Measurements from ENCODE around the gene IGF2R.
"Not testable (repeated sequence)": the region's sequence is repeated elsewhere in the genome, so short reads cannot be mapped to it uniquely, and the experiment has no call there.

The IGF2R gene

DNA sequence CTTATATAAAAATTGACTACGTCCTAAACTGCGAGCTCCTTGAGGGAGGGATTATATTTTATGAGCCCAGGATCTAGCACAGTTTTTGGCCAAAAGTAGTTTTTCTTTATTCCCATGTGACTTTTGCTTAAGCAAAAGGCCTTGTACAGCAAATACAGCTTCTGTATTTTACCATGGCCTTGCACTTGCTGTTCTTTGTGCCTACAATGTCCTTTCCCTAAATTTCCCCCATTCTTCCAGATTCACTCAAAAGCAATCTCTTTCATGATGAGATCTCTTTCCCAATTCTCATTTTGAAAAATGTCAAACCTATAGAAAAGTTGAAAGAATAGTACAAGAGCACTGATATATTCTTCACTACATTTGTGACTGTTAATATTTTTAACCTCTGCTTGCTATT lies 4.8 kb upstream of the IGF2R start:
- Mint-ChIP-seq H3K36me3 (no peaks in the 10 kb centered on the region), H3K4me1 (peaks cover 5% of the 10 kb centered on the region), H3K27me3 (no peaks in the 10 kb centered on the region), H3K9me3 (no peaks in the 10 kb centered on the region), H3K4me3 (no peak overlapping the region), H3K27ac (no peak overlapping the region)

DNA sequence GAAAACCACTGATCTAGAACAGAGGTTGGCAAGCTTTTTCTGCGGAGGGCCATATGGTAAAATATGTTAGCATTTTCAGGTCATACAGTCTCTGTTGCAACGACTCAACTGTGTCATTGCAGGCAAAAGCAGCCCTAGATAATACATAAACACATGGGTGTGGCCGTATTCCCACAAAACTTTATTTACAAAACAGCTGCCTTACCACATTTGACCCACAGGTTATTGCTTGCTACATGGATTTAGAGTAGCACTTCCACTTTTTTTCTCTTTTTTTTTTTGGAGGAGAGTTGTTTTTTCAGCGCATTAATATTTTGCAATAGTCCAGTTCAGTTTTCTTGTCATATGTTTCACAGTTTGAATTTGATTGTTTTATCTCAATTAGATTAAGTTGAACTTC lies 2.5 kb upstream of the IGF2R start:
- Mint-ChIP-seq H3K36me3 (no peaks in the 10 kb centered on the region), H3K9me3 (no peaks in the 10 kb centered on the region), H3K4me1 (peaks cover 20% of the 10 kb centered on the region), H3K27me3 (no peaks in the 10 kb centered on the region), H3K27ac (no peak overlapping the region), H3K4me3 (no peak overlapping the region)

DNA sequence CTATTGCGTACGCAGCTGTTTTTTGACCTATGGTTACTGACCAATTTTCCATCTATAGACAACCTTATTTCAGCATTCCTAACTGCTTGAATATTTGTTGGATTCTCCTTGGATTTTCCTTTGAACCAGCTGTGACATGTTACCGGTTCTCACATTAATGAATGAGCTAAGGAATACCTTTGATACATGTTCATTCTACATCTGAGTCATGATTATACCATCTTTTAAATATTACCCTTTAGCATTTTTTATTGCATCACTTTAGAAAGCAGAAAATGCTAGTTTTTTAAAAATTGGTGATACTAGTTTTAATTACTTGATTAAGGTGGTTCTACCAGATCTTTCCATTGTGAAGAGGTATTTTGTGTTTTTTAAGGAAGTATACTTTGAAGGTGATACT lies 1.9 kb upstream of the IGF2R start:
- Mint-ChIP-seq H3K4me3 (no peak overlapping the region), H3K27ac (no peak overlapping the region), H3K36me3 (no peaks in the 10 kb centered on the region), H3K4me1 (peaks cover 27% of the 10 kb centered on the region), H3K27me3 (no peaks in the 10 kb centered on the region), H3K9me3 (no peaks in the 10 kb centered on the region)

DNA sequence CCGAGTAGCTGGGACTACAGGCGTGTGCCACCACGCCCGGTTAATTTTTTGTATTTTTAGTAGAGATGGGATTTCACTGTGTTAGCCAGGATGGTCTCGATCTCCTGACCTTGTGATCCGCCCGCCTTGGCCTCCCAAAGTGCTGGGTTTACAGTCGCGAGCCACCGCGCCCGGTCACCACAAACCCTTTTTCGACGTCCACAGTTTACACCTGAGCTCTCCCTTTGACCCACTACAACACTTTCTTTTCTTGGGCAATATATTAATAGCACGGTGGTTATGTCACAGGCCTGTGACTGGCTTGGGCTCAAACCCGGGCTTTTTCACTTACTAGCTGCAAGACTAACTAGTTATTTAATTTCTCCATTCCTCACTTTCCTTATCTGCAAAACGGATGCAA lies 1.3 kb upstream of the IGF2R start:
- H3K9me3 Mint-ChIP-seq, H3K27ac Mint-ChIP-seq, H3K27me3 Mint-ChIP-seq, H3K4me3 Mint-ChIP-seq, H3K36me3 Mint-ChIP-seq: not testable (repeated sequence)
- peaks cover 33% of the 10 kb centered on the region for H3K4me1 Mint-ChIP-seq

DNA sequence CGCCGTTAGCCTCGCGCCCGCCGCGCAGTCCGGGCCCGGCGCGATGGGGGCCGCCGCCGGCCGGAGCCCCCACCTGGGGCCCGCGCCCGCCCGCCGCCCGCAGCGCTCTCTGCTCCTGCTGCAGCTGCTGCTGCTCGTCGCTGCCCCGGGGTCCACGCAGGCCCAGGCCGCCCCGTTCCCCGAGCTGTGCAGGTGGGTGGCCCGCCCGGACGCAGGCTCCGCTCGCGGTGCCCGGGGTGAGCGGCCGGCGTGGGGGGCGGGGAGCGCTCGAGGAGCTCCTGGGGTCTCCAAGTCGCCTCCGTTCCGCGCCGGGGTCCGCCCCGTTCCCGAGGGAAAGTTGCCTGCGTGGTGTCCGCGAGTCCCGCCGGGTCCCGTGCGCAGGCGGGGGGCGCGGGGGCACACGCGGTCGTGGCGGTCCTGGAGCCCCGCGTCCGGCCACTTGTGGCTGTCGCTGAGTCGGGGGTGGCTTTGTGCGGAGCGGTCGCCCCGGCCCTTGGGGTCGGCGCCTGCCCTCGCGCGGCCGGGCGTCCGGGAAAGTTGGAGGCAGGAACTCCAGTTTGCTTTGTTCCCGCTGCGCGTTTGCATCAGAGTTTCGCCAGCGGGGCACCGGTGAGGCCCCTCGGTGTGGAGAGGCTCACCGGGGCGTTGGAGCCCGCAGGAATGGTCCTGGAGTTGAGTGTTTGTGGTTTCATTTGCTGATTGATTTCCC lies 476 bp downstream of the IGF2R start:
- Mint-ChIP-seq H3K36me3 (no peaks in the 10 kb centered on the region), H3K9me3 (no peaks in the 10 kb centered on the region)

DNA sequence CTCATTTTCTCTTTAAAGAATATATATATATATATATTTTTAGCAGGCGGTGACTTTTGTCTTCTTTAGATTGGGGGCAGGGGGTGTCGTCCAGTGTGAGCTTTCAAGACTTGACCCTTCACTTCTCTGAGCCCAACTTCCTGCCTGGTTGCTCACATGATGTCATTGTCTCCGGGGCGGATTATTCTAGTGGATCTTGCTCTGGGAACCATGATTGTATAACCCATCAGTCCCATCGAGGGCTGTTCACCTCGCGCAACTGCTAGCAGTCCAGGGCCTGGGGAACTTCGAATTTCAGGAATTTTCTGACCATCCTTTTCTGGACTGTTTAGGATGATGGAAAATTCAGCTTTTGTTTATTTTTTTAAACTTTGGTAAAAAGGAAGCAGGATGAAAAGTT lies 1.0 kb downstream of the IGF2R start:
- Mint-ChIP-seq H3K27ac (peak overlapping the region; percentile 87), H3K36me3 (no peaks in the 10 kb centered on the region), H3K4me3 (peak overlapping the region; percentile 97), H3K27me3 (no peaks in the 10 kb centered on the region), H3K4me1 (peaks cover 56% of the 10 kb centered on the region), H3K9me3 (no peaks in the 10 kb centered on the region)

More for the DNA sequence above, 476 bp downstream of the IGF2R start:
- Mint-ChIP-seq H3K27ac (no peak overlapping the region), H3K27me3 (no peaks in the 10 kb centered on the region), H3K4me3 (peak overlapping the region; percentile 97), H3K4me1 (peaks cover 50% of the 10 kb centered on the region)

DNA sequence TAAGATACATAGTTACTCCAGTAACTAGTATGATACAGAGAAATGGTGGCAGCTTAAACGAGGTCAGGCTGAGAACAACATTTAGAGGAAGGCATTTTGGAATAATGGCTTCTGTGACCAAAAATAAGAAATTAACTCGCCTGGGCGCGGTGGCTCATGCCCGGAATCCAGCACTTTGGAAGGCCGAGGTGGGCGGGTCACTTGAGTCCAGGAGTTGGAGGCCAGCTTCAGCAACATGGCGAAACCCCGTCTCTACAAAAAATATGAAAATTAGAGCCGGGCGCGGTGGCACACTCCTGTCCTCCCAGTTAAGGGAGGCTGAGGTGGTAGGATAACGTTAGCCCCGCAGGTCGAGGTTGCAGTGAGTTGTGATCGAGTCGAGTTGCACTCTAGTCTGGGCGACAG lies 1.8 kb downstream of the IGF2R start:
- Mint-ChIP-seq H3K36me3 (no peaks in the 10 kb centered on the region), H3K27ac (no peak overlapping the region), H3K4me3 (peak overlapping the region; percentile 97), H3K27me3 (no peaks in the 10 kb centered on the region), H3K9me3 (no peaks in the 10 kb centered on the region), H3K4me1 (peaks cover 62% of the 10 kb centered on the region)

DNA sequence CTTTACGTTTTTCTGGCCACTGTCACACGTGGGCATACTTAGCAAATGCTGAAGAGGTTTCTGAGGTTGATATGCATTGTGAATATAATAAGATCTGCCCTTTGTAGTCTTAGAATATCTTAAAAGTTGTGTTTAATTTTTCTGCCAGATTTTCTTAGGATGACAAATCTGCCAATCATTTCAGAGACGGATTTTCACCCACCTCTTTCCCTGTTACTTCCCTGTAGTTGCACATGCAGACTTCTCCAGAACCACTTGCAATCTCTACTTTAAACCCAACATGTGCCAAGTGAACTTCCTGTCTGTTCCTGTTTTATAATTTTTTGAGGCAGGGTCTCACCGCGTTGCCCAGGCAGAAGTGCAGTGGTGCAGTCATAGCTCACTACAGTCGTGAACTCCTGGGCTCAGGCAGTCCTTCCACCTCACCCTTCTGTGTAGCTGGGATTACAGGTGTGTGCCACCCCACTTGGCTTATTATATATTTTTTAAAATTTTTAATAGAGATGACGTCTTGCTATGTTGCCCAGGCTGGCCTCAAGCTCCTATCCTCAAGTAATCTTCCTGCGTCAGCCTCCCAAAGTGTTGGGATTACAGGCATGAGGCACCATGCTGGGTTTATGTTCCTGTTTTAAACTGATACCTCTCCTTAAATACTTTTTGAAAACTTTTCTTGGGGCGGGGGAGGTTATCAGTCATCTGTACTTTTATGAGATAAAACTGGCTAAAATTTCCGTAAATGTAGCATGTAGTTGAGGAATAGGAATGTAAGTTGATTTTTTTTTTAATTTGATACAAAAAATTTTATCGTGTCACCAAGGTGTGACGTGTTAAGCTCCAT lies 2.7 kb downstream of the IGF2R start:
- Mint-ChIP-seq H3K9me3 (no peaks in the 10 kb centered on the region), H3K4me1 (peaks cover 71% of the 10 kb centered on the region), H3K36me3 (peaks cover 2% of the 10 kb centered on the region), H3K27ac (peak overlapping the region; percentile 30), H3K27me3 (no peaks in the 10 kb centered on the region), H3K4me3 (peak overlapping the region; percentile 58)

DNA sequence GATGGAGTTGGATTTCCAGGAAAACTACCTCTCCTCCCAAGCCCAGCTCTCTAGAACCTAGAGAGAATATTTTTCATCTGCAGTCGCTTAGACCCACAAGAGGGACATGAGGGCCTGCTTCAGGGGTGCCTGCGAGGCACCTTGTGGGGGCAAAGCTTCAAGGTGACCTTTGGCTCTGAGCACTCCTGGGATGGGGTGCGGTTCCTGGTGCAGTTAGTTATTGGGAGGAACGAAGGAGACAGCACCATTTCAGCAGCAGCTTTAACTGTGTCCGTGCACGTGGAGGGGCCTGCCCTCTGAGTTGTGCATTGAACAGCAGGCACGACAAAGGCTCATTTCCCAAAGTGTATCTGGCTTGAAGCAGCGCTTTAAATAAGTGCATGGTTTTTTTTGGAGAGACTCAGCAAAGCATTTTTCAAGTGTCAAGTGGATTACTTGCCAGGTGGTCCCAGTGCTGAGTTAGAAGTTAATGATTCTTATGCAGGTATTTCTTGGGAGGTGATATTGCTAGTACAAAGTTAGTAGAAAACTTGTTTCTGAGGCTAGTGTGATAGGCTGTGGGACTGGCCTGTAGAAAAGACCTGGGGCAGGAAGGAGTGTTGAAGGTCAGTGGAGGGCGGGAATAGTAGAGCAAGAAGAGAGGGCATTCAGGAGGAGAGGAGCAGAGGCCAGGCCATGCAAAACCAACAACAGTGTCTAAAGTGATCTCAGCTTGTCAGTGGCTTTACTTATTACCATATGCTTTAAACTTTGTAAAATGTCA lies 3.8 kb downstream of the IGF2R start:
- peaks cover 82% of the 10 kb centered on the region for H3K4me1 Mint-ChIP-seq
- peak overlapping the region; percentile 19 for H3K4me3 Mint-ChIP-seq
- no peaks in the 10 kb centered on the region for H3K27me3 Mint-ChIP-seq
- H3K27ac Mint-ChIP-seq = peak overlapping the region; percentile 48
- peaks cover 2% of the 10 kb centered on the region for H3K36me3 Mint-ChIP-seq
- H3K9me3 Mint-ChIP-seq = no peaks in the 10 kb centered on the region

DNA sequence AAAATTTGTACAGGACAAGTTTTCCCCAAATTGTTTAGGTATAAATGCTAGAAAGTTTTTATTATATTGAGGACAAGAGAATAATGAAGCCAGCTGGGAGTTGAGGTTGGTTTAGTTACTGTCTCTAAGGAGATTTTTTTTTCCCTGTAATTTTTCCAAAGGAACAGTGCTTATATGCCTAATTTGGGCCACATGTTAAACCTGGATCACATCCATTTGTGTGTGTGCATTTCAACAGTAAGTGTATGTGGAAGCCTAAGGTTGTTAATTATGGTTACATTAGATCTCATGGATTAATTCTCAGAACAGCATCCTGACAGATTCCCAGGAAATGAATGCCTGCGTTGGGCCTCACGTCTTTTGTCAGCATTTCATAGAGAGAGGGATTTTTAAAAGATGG lies 4.5 kb downstream of the IGF2R start:
- peak overlapping the region; percentile 85 for H3K27ac Mint-ChIP-seq
- peaks cover 2% of the 10 kb centered on the region for H3K36me3 Mint-ChIP-seq
- peak overlapping the region; percentile 17 for H3K4me3 Mint-ChIP-seq
- H3K9me3 Mint-ChIP-seq = no peaks in the 10 kb centered on the region
- H3K4me1 Mint-ChIP-seq = peaks cover 85% of the 10 kb centered on the region
- H3K27me3 Mint-ChIP-seq = no peaks in the 10 kb centered on the region

DNA sequence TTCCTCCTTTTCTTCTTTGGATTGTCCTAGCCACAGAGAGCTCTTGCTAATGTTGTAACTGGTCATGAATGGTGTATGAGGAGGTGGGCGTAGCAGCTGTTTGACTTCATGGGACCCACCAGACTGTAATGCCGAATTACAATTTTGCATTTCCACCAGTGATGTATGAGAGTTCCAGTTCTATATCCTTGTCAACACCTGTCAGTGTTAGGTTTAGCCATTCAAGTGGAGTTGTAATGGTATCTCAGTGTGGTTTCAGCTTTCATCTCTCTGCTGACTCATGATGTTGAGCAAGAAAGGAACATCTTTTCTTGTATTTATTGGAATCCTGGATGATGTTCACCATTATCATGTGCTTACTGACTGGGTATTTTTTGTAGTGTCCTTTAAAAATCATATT lies 5.1 kb downstream of the IGF2R start:
- H3K36me3 Mint-ChIP-seq = peaks cover 2% of the 10 kb centered on the region
- H3K9me3 Mint-ChIP-seq = no peaks in the 10 kb centered on the region
- peak overlapping the region; percentile 17 for H3K4me3 Mint-ChIP-seq
- H3K4me1 Mint-ChIP-seq = peaks cover 90% of the 10 kb centered on the region
- no peaks in the 10 kb centered on the region for H3K27me3 Mint-ChIP-seq
- peak overlapping the region; percentile 85 for H3K27ac Mint-ChIP-seq

DNA sequence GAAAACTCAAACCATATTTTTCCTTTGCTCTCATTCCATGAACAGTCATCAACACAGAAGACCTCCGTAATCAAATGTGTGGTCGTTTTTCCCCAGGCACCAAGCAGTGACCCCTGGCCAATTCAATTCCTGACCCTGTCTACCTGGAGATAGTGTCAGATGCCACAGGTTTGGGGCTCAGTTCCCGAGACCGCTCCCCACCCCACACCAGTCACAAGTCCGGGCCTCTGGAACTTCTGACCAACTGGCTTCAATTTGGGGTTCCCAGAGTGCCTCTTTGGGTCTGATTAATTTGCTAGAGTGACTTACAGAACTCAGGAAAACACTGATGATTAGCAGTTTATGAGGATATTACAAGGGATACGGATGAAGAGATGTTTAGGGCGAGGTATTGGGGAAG lies 6.0 kb downstream of the IGF2R start:
- peaks cover 5% of the 10 kb centered on the region for H3K9me3 Mint-ChIP-seq
- peaks cover 7% of the 10 kb centered on the region for H3K36me3 Mint-ChIP-seq
- peaks cover 98% of the 10 kb centered on the region for H3K4me1 Mint-ChIP-seq
- H3K4me3 Mint-ChIP-seq = peak overlapping the region; percentile 9
- no peaks in the 10 kb centered on the region for H3K27me3 Mint-ChIP-seq
- H3K27ac Mint-ChIP-seq = peak overlapping the region; percentile 39

DNA sequence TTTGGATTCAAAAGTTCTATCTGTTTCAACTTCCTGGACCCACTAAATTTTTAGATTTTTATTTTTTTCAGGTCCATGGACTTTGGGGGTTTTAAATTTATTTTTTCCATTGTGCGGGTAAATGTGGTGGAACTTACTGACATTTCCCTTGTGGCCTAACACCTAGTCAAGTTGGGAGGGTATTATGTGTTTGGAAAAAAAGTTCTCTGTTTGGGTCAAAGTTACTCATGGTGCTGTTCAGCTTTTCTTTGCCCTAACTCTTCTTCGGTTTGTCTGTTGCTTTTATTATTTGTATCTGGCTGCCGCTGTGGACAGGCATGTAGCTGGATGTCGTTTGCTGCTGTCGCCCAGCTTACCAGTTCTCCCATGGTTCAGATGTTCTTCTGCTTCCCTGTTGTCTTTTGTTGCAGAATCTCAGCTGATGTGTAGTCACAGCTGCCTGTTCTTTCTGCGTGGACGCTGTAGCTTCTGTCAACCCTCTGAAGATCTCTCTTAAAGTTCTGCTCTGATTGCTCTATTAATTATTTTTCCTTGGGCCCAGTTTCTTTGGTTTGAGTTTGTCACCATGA lies 7.9 kb downstream of the IGF2R start:
- H3K4me1 Mint-ChIP-seq = peaks cover 98% of the 10 kb centered on the region
- no peaks in the 10 kb centered on the region for H3K27me3 Mint-ChIP-seq
- peaks cover 5% of the 10 kb centered on the region for H3K9me3 Mint-ChIP-seq
- peak overlapping the region; percentile 95 for H3K27ac Mint-ChIP-seq
- H3K4me3 Mint-ChIP-seq = peak overlapping the region; percentile 53
- H3K36me3 Mint-ChIP-seq = peaks cover 7% of the 10 kb centered on the region

DNA sequence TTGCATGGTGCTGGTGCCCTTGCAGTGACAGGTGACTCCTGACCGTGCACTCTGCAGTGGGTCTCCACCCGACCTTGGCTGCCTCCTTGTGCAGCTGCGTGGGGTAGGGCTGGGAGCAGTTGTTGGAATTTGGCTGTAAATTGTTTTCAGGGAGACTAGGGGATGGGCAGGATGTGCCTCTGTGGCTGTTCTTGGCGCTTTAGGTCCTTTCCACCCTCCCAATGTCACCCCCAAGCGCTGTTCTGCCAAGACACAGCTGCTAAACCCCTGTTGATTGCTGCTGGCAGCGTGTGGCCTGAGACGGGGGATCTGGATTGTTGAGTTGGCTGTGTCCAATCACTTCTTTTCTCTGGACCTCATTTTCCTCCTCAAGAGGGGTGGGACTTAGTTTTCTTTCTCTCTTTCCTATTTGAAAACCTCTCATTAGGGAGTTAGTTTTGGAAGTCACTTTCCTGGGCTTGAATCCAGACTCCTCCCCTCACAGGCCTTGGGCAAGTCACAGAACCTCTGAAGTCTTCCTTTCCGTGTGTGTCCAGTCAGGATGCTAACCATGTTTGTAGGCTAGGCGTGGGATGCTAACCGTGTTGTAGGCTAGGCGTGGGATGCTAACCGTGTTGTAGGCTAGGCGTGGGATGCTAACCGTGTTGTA lies 8.5 kb downstream of the IGF2R start:
- peaks cover 98% of the 10 kb centered on the region for H3K4me1 Mint-ChIP-seq
- no peaks in the 10 kb centered on the region for H3K27me3 Mint-ChIP-seq
- peak overlapping the region; percentile 53 for H3K4me3 Mint-ChIP-seq
- peaks cover 7% of the 10 kb centered on the region for H3K36me3 Mint-ChIP-seq
- H3K9me3 Mint-ChIP-seq = peaks cover 5% of the 10 kb centered on the region
- peak overlapping the region; percentile 95 for H3K27ac Mint-ChIP-seq

DNA sequence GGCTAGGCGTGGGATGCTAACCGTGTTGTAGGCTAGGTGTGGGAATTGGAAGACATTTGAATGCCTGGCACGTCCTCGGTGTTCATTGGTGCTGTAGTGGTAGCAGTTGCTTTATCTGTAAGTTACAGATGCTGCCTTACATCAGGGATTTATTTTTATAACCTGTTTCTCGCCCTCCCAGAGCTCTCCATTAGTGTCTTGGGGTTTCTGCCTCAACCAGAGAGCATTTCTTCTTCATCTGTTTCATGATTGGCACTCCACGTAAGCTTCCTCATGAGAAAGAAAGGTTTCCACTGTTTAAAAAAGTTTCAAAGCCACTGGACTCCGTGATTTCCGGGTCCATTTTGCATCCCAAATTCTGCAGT lies 9.0 kb downstream of the IGF2R start:
- Mint-ChIP-seq H3K27ac (peak overlapping the region; percentile 95), H3K27me3 (no peaks in the 10 kb centered on the region), H3K4me1 (peaks cover 98% of the 10 kb centered on the region), H3K9me3 (peaks cover 5% of the 10 kb centered on the region), H3K36me3 (peaks cover 7% of the 10 kb centered on the region), H3K4me3 (peak overlapping the region; percentile 76)
